HG03135 (cell line): ENCODE measurements around the gene HAND2.

Experiments
- ATAC-seq: cut with Tn5 transposase; IDR thresholded peaks from one replicate; pipeline ENCODE4 v1.9.1; 2021; ENCODE audit warnings: mild to moderate bottlenecking, moderate library complexity; ENCODE audit not compliant: unreplicated experiment

HAND2 gene

DNA sequence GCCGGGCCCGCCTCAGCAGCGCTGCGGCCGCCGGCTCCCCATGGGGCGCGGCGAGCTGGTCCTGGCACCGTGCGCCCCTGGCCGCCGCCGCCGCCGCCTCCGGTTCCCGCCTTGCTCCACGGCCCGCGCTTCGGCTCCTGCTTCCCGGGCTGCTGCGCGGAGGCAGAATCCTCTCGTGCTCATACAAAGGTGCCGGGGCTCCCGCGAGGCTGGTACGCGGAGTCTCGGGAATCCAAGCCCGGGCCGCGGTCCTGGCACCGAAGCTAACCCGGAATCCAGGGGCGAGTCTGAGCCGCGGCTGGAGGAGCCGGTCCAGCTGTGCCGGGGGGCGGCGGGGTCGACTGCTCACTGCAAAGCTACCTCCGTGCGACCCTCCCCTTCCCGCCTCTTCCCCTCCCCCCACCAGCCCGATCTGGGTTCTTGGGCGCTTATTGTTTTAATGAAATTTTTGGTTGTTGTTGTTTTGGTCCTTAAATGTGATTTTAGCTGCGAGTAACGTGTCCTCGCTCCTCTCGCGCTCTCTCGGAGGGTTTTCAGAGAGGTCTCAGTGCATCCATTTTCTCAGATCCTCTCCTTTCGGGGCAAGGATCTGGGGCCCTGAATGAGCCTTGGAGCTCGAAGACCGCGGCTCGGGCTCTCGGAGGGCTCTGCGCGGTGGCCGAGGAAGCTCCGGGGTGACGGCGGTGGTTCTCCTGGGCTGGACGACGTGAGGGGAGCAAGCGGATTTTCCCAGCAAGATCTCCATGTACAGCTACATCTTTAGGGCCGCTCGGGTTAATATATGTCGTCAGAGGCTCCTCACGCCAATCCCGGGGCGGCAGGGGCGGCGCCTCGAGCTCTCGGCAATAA is at the start of gene HAND2:
HAND2 (minus strand) TSS at position 753 of the 849 bp plus-strand sequence. CDS start 940 bp downstream, outside the sequence.
- ATAC-seq = no peak

DNA sequence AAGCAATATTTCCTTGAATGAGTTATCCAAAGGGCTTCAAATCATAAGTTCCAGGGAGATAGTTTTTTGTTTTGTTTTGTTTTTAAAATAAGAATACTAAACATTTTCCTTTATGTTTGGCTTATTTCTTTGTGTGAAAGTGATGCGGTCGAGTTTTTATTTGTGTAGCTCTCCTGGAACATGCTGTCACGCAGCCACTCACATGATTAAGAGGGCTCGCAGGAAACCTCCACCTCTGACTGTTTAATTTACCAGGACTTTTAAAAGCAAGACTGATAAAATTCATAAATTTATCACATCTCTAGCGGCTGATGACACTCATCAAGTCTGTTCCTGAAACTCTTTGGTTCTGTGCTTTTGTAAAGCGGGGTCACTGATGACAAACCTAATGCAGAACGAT is 48.9 kb upstream of the HAND2 start:
- ATAC-seq = no peak

DNA sequence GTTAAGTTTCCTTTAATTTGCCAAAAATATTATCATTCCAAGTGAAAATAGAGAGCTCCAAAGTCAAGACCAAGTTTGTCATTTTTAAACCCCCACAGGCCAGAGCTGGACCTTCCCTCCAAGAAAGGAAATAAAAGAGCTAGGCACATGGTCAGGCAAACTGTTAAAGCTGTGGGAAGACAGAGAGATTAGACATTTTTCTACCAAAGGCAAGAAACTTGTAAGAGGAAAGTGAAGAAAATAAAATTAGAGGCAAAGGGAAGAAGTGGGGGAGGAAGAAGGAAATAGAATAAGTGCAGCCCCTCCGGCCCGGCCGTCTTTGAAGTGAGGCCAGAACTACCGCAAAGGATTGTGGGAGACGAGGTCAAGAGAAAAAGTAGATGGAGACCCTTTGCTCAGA is 47.9 kb upstream of the HAND2 start:
- ATAC-seq = no peak

DNA sequence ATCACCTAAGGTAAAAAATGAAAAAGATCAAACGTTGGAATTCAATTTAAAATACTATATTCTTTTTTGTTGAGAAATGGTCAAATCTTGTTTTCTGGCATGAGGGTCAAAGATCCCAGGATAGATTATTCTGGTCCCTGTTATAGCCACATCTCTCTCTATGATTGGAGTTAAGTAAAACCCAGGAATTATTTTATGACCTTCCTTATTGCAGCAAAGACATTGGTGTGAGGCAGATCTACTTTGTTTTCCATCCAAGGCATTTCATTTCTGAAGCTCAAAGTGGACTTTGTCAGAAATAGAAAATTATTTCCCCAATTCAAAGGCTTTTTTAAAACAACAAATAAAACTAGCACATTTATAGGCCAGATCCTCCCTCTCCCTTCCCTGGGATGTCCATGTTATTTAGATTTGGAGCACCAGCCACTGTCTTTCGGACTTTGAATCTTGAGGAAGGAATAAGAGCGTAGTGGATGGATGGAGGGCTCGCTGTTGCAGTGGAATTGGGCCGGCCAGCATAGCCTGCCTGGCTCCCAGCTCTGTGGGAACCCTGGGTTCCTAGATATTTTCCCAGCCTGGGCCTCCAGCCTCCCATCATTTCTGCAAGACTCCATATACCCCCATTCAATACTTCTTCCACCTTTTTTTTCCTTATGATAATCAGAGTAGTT is 45.6 kb upstream of the HAND2 start:
- ATAC-seq = no peak

DNA sequence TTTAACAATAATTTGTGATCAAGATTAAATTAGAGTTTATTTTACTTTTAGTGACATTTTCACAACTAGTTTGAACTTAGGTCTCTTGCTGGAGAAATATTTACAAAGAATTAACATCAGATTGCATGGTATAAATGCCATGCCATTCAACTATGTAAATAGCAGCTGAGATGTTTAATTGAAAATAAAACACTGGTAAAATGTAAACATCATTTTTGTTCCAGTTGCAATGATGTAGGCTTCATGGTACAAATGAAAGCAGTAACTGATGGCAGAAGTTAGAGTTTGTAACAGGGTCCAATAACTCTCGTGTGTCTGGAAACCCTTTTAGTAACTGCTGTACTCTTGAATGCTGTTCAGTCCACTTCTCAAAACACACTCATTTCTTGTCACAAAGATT is 43.7 kb upstream of the HAND2 start:
- ATAC-seq = no peak

DNA sequence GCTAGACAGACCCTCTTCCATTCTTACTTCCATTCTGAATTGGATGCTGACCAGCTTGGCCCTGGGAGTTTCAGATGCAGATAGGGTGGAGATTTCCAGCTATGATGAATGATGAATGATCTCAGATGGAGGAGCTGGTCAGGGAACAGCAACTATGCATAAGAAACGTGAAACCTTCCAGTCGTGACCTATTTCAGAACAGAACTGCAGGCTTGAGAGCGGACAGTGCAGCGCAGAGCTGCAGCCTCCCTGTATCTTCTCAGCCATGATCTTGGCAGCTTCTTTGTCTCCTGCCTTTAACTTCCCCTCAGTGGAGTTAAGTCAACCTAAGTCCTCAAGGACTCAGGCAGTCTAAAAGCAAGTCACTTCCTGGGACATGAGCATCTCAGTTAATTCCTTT is 43.3 kb upstream of the HAND2 start:
- ATAC-seq = no peak

DNA sequence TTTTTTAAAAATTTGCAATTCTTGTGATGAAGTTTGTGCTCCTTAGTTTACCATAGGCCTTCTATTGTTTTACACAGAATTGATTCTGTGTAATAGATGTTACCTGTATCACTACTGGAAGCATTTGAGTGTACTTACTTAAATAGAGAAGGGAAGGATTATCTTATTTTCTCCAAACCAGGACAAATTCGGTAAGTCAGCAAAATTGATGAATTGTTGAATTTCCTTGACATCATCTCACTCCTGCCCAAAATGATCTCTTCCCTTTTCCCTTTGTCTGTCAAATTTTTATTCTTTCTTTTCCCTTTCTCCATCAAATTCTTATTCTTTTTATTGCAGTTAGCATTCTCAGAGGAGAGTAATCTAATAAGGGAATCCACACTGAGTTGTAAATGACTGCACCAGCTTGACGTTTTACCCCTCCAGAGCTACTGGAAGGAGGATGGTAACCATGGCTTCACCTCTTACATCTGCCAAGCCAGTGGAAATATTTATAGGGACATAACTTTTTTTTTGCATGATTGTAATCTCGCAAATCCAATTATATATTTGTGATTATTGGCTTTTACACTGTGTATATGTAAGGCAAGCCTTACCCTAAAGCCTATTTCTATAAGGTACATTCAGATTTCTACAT is 42.6 kb upstream of the HAND2 start:
- ATAC-seq = no peak

DNA sequence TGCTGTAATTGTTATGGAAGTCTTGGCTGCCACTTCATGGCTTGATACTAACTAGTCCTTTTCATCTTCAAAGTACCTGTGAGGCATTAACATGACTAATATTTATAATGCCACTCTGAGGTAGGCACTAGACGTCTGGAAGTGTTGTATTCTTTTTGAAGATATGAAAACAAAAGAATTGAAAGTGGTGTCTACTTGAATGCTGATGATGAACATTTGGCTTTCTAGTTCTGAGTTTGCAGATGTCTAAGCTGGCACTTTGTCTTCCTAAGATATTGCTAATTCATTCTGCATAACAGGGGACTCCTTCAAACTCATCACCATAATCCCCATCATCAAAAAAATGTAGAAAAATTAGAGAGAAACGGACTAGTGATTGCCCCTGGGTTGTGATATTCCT is 41.6 kb upstream of the HAND2 start:
- ATAC-seq = no peak

DNA sequence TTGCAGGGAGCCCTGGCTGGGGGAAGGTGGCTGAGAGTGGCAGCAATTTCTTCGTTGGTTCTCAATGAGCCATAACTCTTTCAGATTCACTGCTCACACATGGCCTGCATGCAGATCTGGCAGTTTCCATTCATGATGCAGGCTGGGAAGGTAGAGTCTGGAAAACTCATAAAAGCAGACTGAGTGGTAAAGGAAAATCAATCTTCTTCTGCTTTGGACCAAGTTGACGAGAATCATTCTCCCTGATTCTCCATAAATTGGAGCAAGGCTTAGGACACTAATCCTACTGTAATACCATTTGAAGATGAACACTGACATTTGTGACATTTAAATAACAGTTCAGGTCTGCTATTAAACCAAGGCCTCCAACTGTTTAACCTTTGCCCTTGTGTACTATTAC is 35.3 kb upstream of the HAND2 start:
- no peak for ATAC-seq

DNA sequence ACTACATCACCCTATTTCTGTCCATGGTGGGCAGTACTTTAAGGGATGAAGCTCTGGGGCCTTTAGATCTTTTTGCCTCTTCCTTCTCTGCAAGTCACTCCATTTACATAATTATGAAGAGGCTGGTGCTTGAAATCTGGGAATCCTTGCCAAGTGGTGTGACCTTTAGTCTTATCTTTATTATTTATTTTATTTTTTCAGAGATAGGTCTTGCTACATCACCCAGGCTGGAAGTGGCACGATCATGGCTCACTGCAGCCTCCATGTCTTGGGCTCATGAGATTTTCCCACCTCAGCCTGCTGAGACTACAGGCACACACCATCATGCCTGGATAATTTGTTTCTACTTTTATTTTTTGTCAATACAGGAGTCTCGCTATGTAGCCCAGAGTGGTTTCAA is 34.4 kb upstream of the HAND2 start:
- no peak for ATAC-seq

DNA sequence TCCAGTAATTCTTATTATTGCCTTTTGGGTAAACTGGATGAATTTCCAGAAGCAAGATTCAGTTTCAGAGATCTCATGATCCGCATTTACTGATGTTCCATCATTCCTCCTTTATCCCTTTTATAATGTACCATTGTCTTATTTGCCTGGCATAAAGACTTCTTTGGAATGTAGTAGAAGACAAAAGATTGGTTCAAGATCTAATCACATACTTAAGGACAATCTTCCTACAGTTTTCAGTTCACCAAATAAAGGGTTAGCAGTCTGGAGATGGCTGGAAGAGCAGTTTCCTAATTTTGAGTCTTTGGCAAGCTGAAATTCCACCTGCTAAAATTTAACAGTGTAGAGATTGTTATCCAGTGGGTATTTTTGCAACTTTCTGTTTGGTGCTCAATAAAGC is 30.9 kb upstream of the HAND2 start:
- no peak for ATAC-seq

DNA sequence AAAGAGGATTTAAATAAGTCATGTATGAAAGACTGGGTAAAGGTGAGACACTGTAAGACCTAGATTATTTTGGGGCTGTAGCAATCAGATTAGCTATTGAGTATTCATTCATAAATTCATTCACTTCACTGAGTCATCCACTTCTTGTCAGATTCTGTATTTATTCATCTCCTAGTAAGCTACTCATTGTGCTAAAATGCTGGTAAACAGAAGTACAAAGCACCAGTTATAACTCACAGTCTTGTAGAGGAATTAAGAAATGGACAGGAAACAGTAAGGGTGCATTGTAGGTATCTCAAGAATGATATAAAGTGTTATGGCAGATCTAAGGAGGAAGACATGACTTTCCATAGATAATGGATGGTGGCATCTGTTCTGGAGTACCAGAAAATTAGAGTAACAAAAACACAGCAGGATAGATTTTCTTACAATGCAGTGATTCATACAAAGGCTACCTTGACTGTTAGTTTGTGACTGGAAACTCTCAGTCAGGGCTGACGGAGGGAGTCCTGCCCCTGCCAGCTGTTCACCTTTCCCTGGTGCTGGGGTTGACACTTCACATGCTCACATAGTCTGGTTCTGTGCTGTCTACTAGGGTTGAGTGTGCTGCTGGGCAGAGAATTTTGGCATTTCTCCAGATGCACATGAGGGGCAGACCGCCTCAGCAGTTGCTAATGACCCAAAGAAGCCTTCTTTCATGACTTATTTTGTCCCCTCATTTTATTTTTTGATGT is 26.5 kb upstream of the HAND2 start:
- no peak for ATAC-seq

DNA sequence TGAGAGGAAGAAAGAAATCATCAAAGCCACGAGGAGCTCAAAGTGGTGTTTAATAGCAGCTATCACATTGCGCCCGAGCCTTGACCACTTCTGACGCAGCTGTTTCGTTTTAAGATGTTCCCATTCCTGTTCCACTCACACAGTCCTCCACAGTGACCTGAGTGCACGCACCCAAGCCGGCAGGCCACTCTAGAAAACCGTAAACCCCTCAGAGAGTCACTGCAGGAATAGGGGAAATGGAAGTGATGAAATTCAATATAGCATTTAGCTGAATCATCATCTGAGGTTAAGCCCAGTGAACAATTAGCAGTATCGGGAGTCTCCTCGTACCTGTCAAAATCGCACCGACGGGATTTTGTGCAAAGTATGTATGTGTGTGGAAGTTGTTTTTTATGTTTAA is 17.9 kb upstream of the HAND2 start:
- ATAC-seq = no peak

DNA sequence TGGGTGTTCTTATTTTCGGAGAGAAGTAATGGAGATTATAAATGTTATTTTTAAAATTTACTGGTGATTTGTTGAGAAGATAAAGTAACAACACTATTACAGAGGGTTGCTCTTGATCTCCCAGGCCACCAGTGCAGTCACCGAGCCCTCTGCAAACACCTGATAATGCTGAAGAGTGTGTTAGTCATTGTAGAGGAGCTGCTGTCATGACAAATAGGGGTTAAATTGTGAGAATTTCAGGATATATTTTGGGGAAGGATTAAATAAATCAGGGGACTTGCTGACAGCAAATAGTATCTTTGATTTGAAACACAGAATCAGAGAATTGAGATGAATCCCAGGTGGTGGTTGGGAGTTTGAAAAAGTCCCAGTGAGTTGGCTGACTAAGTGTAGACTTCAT is 16.7 kb upstream of the HAND2 start:
- ATAC-seq = no peak

DNA sequence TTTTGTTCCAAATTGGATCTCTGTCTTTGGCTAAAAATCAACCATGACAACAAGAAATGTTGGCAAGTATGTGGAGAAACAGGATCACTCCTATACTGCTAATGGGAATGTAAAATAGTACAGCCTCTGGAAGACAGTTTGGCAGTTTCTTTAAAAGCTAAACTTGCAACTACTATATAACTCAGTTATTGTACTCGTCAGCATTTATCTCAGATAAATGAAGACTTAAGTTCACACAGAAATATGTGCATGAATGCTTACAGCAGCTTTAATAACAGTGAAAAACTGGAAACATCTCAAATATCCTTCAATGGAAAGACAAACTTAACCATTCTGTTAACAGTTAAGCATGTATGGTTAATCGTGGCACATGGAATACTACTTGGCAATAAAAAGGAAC is 15.4 kb upstream of the HAND2 start:
- no peak for ATAC-seq

DNA sequence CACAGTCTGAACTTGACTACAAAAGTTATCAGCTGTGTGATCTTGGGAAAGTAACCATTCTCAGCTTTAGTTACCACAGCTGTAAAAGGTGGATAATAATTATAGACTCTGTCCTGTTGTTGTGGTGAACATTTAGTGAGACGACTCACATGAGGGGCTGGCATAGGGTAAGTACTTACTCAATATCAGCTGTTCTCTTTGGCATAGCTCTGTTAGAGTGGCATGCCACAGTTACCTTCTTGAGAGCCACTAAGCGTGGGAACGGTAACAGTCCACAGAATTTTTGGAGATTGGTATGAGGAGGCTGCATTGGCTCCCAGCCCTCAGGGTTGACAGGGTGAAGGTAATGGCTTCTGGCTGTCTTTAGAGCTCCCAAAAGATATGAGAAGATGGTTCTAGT is 13.2 kb upstream of the HAND2 start:
- ATAC-seq = no peak

DNA sequence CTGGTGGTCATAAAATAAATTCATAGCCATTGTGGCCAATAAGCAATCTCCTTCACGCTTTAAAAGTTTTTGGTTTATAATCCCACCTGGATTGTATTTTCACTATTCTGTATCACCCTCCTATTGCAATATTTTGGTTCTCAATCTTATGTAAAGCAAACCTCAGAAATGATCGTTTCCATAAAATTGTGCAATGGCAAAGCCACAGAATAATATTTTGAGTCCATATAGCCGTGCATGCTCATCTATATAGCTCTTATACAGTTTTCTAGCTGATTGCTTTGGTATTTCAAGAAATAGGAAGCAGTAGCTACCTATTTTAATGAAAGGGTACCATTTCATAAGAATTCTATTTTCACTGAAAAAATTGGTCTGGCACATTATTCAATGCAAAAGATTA is 10.0 kb upstream of the HAND2 start:
- no peak for ATAC-seq

DNA sequence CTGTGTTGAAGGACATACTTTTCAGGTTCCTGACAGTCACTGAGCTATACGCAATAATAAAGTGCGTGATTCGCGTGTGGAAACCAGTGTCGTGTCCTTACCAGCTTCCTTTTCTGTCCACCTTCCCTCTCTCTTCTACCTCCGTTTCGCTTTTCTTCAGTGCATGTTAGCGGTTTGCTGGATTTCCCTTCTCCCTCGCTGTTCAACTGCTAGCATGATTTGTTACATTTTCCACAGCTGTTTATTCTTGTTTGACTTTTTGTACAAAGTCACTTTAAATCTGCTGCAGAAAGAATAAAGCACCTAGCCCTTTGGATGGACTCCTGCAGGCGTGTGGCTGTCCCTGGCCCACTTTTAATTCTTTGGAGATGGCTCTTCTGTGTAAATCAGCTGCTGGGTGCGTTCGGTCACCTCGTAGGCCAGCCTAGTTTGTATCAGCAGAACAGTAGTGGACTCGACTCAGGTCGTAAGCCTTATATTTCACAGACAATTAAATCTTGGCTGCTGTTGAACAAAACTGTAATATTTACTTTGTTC is 8.9 kb upstream of the HAND2 start:
- ATAC-seq = no peak

DNA sequence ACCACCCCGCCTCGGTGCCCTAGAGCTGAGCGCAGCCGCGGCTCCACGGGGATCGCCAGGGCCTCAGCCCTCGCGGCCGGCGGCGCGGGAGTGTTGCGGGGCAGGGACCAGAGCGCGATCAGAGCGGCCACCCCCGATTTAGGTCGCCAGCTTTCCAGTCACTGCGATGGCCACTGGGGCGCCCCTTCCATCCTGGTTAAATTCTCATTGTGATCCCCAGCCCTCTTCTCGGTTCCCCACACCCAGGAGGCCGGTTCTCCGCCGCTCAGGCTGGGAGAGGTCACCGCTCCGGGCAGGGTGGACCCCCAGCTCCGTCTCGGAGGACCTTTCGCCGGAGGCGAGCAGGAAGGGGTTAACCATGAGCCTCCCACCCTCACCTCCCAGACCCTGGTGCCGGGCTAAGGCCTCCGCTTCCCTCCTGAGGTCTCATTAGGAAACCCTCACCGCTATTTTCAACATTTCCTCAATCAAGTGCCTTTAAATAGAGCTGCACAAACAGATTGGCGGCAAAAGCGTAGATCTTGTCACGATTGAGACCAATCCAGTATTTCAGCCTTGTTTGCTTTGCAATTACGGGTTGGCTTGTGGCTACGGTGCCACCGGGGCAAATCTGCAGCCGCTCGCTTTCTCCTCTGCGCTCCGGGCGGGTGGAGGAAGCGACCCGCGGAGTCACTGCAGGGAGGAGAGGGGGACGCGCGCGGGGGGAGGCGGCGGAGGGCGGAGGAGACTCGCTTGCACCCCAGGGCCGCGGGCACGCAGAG is 8.3 kb upstream of the HAND2 start:
- no peak for ATAC-seq

DNA sequence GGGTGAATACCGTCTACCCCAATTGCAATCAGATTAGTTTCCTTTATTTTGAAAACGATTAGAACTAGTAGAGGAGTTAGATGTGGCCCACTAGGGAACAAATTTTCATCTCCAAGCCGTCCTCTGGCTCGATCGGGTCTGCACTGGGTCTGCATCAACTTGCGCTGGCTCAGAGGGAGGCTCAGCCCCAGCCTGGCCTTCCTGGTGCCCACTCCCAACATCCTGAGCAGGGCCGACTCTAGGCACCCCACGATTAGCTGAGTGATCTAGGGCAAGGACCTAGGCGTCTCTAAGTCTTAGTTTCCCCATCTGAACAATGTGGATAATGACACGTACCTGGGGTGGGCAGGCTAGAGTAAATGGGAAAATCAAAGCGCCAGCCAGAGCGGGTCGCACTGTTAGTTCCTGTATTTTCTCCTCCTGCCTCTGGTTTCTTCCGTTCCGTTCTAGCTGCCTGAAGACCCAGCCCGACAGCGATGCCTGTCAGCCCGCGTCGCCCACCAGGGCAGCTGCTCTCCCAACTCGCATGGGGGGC is 7.7 kb upstream of the HAND2 start:
- ATAC-seq = no peak
